HG03460 (cell line): Measurements from ENCODE around the gene CLEC5A.
"Not testable (repeated sequence)": the region's sequence is repeated elsewhere in the genome, so short reads cannot be mapped to it uniquely, and the experiment has no call there.

Experiments
- ATAC-seq: cut with Tn5 transposase; IDR thresholded peaks from one replicate; pipeline ENCODE4 v1.9.1; 2021; ENCODE audit not compliant: unreplicated experiment

The CLEC5A gene

DNA sequence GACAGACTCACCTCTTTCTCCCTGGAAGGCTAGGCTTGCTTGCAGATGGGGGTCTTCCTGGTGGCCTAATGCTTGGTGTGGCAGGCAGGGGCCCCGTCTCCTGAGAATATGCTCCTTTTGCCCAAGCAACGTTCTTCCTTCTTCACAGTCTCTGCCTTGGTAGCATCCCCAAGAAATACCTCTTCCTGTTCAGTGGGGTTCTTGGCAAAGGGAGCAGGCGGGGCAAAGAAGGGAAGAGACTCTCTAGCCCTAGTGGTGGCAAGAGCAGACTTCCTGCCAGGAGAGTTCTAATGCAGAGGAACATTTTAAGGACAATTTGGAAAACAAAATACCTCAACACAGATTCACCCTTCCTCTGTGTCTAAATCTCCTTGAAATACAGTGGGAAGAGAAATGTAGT is at the start of gene CLEC5A:
TSS of gene CLEC5A (minus strand) at position 179 of the 400 bp plus-strand sequence. CDS start 682 bp downstream, outside the sequence.
- ATAC-seq, result no peak

DNA sequence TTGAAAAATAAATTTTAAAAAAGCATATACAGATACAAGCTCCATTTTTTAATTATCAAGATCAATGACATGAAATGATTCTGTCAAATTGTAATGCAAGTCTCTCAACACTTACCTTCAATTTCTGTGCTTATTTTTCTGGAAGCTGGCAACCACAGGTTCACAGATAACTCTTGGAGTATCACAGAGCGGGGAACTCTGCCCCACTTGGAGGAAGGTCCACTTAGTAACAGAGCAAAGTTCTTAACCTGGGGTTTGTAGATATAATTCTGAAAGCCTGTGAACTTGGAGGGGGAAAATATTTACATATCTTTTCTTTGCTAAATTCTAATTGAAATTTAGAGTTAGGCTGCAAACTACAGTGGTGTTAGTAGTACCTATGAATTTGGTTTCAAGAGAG is 46.6 kb upstream of the CLEC5A start:
- no peak for ATAC-seq

DNA sequence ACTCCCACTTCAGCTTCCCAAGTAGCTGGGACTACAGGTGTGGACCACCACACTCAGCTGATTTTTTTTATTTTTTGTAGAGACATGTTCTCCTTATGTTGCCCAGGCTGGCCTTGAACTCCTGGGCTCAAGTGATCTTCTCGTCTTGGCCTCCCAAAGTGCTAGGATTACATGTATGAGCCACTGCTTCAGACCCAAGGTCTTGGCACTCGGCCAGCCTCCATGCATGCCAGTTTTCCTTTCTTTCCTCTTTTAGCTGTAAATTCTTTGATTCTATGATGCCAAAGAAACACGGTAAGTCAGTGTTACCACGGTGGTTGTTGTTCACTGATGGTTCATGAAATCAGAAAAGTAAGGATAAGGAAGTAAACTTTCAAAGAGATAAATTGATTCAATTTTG is 45.9 kb upstream of the CLEC5A start:
- no peak for ATAC-seq

DNA sequence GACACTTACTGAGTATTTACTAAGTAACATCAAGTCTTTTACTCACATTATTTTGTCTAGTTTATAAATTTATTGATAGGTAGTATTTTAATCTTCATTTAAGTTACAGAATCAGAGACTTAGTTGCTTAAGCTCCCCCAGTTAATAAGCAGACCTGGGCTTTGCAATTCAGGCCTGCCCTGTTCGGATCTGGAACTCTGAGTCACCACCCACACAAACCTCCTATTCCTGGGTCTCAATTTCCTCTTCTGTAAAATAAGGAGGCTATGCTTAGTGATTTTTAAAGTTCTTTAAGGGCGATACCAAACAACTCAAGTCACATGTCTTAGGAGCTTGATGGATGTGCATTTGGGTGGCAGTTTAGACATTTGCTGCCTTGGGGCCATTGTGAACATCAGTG is 45.4 kb upstream of the CLEC5A start:
- no peak for ATAC-seq

DNA sequence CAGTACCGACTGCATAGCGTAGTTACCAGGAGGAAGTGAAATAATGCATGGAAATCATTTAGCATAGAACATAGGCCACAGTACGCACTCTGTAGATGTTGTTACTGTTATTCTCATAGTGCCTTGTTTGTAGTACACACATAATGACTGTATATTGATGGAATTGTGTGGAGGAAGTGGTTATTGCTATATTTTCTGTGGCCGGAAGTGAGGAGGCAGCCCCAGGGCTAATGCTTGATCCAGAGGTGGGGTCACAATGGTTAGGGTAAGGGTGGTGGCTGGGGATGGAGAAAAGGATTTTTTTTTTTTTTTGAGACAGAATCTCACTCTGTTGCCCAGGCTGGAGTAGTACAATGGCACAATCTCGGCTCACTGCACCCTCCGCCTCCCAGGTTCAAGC is 44.4 kb upstream of the CLEC5A start:
- ATAC-seq, result no peak

DNA sequence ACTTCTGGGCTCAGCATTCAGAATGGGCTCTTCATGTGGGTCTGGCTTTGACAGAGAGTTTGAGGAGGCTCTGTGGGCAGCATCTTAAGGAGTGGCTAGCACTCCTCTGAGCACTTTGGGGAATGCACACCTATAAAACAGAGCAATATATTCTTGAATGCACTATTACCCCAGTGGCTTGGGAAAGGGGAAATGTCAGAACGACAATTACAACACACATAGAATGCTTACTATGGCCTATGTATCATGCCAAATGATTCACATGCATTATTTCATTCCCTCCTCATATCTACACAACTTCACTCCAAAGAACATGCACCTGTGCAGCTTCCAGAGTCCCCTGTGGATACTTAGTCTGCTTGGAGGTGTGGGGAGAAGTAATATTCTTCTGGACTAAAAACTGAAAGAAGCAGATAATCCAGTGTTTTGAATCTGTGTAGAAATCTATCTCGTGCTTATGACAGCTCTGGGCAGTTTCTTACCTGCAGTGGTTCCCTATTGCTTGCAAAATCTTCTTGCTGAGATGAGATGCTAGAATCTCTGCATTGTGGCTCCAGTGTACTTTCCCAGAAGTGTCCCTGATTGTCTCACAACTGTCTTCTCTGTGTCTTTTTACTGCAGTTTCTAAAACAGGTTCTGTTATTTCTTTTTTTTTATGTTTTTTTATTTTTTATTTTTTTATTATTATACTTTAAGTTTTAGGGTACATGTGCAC is 43.4 kb upstream of the CLEC5A start:
- no peak for ATAC-seq

DNA sequence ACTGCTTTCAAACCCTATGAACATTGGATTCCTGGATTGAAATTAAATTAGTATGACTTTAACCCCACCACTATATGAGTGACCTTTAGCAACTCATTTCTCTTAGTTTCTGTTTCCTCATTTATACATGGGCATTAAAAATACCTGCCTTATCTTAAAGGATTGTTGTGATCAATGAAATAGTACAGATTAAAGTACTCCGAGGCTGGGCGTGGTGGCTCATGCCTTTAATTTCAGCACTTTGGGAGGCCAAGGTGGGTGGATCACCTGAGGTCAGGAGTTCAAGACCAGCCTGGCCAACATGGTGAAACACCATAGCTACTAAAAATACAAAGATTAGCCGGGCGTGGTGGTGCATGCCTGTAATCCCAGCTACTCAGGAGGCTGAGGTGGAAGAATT is 41.0 kb upstream of the CLEC5A start:
- ATAC-seq, result not testable (repeated sequence)

DNA sequence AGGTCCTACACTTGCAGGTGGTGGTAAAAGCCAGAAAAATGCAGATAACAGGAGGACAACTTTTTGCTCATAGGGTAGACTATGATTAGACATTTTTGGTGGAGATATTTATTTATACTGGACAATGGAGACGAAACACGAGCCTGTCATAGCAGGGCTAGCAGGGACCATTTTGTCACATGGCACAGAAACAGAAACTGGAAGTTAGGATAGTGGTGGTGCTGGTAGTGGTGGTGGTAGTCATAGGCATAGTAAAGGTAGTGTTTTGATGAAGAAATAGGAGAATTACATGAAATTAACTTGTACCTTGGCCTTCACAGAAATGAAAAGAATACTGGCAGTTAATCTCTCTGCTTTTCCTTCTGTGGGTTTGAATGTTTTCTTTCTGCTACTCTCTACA is 40.1 kb upstream of the CLEC5A start:
- ATAC-seq, result no peak

DNA sequence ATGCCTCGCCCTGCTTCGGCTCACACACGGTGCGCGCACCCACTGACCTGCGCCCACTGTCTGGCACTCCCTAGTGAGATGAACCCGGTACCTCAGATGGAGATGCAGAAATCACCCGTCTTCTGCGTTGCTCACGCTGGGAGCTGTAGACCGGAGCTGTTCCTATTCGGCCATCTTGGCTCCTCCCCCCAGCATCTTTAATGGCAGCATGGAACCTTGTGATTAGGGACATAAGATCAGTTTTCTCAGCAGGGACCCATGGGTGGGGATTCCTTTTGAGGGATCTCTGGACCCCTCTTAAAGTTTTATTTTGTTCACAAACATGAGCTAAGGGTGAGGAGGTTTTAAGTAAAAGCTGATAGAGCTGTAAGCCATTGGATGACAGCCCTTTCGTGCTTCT is 39.2 kb upstream of the CLEC5A start:
- not testable (repeated sequence) for ATAC-seq

DNA sequence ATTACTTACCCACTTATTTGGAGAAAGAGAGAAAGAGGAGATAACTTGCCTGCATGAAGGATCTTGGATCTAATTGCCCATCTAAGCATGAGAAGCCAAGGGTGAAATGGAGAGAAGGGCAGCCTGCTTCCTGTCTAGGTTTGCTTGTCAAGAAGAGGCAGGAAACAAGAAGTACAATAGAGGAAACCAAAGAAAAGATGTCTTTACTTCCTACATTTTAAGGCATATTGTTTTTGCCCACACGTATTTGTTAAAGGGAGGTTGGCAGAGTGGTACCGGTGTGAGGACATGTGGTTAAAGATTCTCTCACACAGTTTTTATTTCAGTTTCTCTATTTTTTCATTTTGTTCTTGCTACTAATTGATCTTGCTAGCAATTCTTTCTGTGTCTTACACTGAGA is 32.8 kb upstream of the CLEC5A start:
- no peak for ATAC-seq

DNA sequence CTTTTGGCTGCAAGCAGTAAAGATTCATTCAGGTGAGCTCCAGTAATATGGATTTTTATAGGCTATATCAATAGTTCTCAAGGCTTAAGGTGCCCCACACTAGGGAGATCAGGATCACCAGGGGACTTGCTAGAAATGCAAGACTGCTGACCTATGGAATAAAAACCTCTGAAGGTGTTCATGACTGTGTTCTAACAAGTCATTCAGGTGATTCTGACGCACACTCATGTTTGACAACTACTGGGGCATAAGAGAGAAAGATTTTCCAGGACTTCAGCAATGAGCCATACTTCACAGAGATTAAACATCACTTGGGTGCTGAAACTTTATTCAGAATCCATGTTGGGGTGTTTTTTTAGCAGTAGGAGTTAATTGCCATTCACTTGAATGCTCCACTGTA is 31.6 kb upstream of the CLEC5A start:
- no peak for ATAC-seq

DNA sequence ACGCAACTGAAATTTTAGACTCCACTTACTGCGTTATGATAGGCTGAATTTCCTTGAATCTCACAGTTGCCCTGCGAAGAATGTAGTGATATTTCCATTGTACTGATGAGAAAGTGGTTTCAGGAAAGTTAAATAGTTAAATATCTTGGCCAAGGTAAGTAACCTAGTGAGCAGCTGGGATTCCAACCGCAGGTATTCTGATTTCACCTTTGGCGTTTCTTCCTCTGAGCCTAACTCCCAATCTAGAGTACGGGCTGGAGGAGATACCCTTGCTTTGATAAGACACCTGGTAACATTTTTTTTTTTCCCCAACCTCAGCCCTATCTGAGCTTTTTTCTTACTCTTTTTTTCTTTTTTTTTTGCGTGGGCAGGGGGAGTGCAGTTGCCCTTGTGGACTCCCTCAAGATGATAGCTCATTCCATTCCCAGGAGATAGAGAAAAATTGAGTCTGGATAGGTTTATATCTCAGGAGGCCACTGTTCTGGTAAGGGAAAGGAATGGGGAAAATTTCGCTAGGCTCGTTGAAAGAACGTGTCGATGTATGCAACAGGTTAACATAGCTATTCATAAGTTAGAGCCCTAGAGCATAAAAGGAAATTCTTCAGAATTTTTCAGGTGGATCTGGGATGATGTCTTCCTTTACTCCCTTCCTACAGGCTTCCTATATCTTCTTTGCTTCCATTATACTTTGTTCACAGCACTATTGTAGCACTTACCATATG is 29.9 kb upstream of the CLEC5A start:
- ATAC-seq, result no peak

DNA sequence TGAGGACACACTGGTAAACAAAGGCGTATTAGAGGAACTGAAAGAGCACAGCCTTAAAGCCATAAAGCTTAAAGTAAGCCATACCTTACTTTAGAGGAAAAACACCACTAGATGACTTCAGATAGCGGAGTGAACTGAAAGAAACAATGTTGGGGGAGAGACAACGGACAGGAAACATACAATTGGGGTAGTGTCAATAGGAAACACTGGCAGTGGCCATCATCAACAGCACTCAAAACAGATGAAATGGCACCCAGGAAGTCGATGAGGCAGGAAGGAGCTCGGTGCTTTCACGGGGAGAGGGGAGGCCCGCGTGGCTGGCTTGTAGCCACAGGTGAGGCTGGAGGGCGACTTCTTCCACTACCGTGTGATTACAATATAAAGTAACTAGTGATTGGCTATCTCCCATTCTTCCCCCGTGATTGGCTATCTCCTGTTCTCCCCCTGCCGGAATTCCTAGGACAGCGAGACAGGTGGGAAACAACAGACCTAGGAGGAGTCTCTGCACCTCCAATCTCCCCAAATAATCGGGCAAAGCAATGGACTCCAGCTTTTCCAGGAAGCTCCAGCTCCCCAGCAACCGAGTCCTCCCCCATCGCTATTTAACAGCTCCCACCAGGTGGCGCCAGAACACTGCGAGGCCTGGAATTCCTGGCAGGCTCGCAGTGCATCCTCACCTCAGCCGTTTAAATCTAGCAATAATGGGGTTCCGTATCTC is 29.2 kb upstream of the CLEC5A start:
- ATAC-seq, result peak; percentile 77

DNA sequence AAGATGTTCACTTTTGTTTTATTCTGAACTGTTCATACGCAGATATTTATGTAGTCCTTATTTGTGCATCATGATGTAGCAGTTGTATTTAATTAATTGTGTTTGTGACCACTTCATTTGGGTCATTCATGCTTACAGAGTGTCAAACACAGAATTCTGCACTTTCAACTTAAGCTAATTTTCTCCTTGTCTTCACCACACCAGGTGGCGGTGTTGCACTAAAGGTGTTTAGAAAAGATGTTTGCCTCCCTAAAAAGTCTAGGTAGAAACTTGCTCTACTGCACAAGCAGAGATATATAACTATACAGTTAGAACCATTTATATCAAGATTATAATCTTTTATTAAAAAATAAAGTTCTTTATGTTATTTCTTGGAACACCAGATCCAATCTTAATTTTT is 28.1 kb upstream of the CLEC5A start:
- no peak for ATAC-seq

DNA sequence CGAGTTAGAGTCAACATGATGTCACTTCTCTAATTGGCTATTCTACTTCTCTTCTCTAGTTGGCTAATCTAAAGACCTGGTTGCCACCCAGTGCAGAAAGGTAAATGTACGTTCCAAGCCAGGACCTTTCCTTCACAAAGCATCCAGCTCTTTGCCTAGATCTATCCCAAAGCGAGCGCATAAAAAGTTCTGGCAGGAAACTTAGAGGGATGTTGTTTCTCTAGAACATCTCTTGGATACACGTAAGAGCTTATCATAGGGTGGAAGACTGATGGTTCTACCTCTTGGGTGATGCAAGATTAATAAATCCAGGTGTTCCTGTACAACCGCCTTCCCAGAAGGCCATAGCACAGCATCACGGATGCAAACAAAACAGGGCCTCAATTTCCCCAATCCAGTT is 26.9 kb upstream of the CLEC5A start, which contains the start of gene TAS2R38:
TSS of gene TAS2R38 (minus strand) at position 101 of the 400 bp plus-strand sequence. CDS start at position 17, 84 bp downstream.
- no peak for ATAC-seq

DNA sequence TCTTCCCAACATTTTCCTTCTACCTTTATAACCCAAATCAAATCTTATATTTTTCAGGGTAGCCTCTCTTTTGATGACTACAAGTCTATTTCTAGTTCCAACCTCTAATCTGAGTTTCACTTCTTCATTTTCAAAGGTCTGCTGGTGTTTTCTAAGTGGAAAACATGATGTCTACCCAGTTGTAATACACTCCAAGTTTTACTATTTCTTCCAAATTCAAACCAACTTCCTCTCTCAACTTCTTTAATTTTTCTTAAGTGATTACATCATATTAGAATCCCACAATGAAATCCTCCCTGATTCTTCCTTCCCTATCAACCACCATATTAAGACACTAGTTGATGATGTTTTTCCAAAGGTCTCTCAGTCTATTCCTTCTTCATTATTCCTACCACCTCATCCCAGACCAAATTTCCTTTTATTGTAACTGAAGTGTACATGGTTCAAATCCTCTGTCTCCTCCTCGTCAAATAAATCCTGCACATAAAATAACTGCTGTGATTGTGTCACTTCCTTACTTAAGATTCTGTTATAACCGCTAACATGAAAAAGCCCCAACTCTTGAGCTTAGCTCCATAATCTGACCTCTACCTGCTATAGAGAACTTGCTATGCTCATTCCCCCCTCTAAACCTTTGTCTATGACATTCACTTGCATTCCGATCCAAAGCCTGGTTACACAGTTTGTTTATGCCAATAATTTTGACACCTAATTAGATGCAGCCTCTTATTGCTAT is 14.1 kb upstream of the CLEC5A start:
- peak; percentile 80 for ATAC-seq

DNA sequence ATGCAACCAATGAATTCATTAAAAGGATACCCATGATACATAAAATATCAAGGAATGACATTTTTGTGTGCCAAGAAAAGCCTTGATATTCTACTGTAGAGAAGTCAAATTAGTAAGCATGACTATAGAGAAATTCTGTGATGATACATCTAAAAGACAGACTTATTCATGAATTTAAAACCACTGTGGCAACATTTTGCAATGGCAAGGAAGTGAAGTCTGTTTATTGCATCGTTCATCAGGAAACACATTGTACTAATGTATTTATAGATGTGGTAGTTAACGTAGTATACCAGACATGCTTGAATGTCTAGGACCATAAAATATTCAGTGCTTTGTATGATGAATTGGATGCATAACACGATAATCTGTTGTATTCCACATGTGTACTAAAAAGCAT is 9.3 kb upstream of the CLEC5A start:
- no peak for ATAC-seq

DNA sequence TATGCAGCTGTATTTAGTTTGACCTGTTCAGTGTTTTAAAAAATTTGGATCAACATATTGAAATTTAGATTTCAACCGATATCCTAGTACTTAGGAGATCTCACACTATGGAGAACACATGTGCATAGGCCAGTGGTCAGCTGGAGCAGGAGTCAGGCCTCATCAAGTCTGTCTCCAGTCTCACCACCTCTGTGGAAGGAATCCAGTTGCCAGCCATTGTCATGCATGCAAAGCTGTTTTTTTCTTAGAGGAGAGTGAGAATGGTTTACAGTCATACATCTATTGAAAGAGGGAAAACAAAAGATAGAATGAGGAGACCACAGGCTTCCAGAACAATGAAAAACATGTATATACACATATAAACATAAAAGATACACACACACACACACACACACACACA is 7.6 kb upstream of the CLEC5A start:
- no peak for ATAC-seq

DNA sequence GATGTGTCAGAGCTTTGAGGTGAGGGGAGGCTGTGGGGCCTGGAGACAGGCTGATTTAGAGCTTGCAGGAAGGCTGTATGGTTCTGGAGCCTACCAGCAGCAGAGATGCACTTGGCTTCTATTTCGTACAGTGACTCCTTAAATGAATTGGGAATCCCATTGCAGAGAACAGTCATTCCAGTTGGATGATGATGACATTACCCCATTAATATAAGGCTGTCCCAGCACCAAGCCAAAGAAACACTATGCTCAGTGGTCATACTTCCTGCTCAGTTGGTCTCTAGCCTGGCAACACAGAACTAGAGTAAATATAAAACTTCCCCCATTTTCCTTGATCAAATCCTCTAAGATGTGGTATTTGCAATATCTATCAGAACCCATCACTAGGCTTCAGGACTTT is 5.7 kb upstream of the CLEC5A start:
- ATAC-seq, result no peak

DNA sequence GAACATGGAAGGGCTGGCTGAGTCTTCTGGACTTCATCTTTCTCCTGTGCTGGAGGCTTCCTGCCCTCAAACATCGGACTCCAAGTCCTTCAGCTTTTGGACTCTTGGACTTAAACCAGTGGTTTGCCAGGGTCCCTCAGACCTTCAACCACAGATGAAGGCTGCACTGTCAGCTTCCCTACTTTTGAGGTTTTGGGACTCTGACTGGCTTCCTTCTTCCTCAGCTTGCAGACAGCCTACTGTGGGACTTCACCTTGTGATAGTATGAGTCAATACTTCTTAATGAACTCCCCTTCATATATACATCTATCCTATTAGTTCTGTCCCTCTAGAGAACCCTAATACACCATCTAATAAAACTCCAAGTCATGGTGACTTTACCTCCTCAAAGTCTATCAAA is 4.0 kb upstream of the CLEC5A start:
- ATAC-seq, result no peak

DNA sequence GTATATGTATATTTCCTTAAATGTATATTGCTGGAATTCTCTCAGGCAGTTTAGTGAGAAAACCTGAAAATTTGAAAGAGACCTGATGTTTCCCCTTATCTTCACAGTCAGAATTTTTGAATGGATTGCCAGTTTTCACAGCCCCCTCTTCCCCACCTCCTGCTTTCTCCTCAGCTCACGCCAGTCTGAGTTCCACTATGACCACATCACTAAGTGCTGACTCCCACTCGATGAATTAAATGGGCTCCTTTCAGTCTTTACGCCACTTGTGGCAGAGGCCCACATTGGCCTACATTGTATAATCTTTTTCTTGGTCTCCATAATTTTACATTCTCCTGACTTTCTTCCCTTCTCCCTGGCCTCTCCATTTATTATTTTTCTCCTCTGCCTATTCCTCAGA is 3.1 kb upstream of the CLEC5A start:
- no peak for ATAC-seq
